Hepatic stellate cell (primary cell): ENCODE results near the gene CTSK.
"Not testable (repeated sequence)": the region's sequence is repeated elsewhere in the genome, so short reads cannot be mapped to it uniquely, and the experiment has no call there.

Experiments
- DNase-seq: peaks from one replicate; pipeline ENCODE4 v3.0.0; 2011; ENCODE audit warnings: low spot score

CTSK gene

DNA sequence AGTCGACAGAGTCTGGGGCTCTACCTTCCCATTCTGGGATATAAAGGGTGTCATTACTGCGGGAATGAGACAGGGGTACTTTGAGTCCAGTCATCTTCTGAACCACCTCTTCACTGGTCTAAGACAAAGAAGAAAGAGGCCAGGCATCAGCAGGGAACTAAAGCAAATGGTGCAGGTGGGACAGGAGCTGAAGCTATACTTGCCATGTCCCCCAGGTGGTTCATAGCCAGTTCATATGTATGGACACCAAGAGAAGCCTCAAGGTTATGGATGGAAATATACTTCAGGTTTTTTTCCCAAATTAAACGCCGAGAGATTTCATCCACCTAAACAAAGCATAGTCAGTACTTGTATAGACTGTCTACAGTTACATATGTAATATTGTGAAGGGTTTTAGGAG, 2.2 kb downstream of the CTSK start:
- no peak for DNase-seq

- DNase-seq = no peak
Observed at GRCh38 chr1:150804671-150805070, 3.4 kb downstream of the CTSK start.

- DNase-seq = no peak
Observed at GRCh38 chr1:150799089-150799488, 9.0 kb downstream of the CTSK start.

- DNase-seq = no peak
Observed at GRCh38 chr1:150798525-150798924, 9.5 kb downstream of the CTSK start.

DNA sequence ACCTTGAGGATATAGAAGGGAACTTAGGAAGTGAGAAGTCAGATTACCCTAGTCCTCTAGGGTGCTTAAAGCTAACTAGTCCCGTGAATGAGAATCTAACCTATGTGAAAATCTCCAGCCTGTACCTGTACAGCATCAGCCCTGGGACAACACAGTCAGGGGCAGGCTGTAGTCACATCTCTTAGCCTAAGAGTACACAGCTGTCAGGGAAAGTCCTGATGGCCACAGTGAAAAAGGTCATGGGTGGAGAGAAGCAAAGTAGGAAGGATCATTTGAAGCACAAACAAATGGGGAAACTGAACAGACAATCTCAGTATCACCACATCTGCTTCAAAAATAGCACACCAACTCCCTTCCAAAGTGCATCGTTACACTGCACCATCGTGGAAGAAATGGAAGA, 11.7 kb downstream of the CTSK start:
- no peak for DNase-seq

DNA sequence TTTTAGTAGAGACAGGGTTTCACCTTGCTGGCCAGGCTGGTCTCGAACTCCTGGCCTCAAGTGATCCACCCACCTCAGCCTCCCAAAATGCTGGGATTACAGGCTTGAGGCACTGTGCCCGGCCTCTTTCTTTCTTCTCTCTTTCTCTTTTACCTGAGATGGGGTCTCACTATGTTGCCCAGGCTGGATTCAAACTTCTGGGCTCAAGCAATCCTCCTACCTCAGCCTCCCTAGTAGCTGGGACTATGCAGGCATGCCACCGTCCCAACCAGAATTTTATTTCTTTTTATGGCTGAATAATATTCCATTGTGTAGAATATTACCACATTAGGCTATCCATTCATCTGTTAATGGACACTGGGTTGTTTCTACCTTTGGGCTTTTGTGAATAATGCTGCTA, 14.3 kb downstream of the CTSK start:
- not testable (repeated sequence) for DNase-seq

- no peak for DNase-seq
Observed at GRCh38 chr1:150793221-150793620, 14.8 kb downstream of the CTSK start.

DNA sequence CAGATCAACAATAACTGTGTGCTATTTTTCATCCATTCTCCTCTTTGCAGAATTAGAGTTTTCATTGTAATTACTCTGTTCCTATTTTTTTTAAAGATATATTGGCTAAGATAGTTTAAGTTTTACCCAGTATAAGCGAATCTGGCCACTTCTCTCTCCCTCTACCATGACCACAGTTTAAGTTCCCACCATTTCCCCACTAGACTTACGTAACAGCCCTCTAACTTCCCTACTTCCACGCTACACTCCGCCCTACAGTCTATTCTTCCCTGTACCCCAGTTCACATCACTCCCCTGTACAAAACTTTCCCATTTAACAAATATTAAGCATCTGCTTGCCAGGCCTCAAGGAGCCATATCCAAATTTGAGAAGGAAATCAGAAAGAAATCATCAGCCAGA, 16.5 kb downstream of the CTSK start:
- DNase-seq = no peak

DNA sequence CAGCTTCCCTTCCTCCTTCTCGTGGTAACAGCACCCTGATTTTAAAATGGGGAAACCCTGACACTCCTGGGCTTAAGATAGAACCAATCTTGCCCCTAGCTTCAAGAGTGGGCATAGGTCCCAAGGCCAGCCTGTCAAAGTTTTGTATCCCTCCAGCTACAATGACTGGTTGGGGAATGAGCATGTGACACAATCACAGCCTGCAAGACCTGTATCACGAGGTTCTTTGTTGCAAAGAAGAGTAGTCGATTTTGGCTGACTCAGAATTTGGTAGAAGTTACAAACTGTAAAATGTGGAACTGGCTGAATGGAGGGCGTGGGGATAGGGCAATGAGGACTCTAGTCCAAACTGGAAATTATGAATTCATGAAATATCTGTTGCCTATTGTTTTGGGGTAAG, 18.7 kb downstream of the CTSK start:
- no peak for DNase-seq

DNA sequence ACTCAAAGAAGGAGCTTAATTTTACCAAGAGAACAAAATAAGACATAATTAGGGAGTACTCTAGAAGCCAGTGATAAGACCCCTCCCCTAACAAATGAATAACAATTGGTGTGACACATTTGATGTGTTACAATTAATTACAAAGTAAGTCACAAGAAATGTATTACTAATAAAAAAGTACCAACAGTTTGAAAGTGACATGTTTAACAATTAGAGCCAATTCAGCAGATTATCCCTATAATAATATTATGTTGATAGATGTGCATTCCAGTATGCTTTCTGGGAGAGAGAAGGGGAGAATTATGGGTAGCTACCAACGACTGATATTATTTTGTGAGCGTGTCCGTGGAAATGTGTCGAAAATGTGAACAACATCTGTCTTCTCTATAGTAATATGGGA, 19.1 kb downstream of the CTSK start:
- DNase-seq = no peak

DNA sequence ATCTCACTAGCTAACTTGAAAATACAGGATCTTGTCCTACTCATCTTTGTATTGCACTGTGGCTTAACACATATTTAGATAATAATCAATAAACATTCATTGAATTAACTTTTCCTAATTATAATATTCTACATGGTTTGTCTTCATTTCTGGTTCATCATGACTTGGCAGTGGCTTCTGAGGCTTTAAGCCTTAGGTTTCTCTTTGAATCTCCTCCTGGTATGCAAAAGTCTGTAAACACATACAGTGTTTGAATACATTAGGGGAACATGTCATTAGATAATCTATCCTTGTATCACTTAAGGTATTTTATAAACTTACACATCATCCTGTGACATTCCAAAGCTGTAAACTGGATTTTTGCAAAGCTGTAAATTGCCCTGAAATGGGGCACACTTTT, 20.6 kb downstream of the CTSK start:
- DNase-seq = no peak

DNA sequence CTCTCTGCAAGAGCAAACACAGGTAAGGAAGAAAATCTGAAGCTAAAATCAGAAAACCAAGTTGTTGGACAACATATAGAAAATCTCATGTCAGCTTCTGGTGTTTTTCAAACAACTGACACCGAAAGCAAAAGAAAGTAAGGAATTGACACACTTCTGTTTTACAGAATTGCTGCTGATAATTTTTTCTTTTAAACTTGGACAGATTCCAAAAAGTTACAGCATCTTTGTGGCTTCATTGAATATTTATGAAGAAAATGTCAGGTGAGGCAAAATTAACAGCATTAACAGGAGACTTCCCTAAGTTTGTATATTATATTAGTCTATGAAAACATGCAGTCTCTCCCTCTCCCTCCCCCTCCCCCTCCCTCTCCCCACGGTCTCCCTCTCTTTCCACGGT, 27.6 kb downstream of the CTSK start:
- DNase-seq = no peak

DNA sequence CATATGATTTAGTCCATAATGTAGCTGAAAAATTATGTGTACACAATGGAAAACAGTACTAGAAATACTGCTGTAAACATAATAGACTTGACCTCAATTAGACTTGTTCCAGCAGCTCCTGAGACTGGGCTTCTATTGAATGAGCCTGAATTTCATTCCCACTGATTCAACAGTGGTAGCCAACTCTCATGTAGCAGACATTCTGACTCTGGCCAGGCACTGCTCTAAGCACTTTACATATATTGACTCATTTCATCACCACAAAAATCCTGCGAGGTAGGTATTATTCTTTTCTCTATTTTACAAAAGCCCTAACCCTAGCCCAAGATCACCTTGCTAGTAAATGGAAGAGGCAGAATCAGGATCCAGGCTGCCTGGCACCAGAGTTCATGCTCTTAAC, 29.7 kb downstream of the CTSK start:
- no peak for DNase-seq

- DNase-seq = no peak
Observed at GRCh38 chr1:150777544-150777943, 30.5 kb downstream of the CTSK start.

DNA sequence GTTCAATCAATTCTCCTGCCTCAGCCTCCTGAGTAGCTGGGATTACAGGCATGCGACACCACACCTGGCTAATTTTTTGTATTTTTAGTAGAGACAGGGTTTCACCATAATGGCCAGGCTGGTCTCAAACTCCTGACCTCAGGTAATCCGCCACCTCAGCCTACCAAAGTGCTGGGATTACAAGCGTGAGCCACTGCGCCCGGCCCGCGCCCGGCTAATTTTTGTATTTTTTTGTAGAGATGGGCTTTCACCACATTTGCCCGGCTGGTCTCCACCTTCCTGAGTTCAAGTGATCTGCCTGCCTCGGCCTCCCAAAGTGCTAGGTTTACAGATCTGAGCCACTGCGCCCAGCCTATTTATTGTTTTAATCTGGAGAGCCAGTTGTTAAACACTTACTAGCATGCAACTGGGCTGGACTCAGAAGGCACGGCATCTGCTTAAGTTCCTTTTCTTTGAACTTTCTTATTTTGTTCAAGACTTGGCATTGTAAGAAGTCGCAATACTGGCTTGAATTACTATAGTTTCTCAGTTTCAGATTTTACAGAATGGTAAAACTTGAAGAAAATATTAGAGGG, 32.0 kb downstream of the CTSK start:
- not testable (repeated sequence) for DNase-seq

DNA sequence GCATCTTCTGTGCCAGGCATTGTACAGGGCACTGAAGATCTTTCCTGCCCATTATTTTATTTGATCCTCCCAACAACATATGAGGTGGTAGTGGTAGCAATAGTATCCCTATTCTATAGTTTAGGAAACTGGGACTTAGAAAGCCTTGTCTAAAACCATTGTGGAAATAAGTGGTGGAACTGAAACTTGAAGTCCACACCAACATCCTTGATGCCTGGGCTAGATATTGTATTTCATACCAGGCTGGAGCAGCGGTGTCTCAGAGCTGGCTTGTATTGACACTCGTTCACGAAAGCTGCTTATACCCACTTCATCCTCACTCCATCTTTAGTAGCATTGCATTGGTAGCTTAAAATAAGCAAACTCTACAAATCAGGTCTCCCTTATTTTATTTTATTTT, 32.8 kb downstream of the CTSK start:
- no peak for DNase-seq

DNA sequence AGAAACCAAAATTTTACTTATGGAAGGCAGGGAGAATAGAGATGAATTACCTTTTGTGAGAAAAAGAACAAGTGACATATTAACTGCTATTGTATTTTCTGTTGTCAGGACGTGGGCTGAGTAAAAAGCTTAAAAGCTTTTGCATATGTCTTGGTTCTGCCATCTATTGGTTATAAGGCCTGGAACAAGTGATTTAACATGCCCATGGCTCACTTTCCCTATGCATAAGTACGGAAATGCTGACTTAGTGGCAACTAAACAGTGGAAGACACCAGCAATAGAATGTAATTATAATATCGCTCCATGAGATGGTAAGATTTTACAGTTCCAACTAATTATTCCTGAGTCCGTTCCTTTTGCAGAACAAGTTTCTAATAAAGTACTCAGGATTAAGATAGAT, 35.7 kb downstream of the CTSK start:
- no peak for DNase-seq

DNA sequence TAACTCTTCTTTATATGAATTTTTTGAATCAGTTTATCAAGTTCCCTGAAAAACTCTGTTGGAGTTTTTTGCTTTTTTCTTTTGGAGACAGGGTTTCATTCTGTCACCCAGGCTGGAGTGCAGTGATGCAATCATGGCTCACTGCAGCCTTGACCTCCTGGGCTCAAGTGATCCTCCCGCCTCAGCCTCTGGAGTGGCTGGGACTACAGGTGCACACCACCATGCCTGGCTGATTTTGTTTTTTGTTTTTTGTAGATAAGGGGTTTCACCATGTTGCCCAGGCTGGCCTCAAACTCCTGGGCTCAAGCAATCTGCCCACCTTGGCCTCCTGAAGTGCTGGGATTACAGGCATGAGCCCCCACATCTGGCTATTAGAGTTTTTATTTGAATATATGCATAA, 40.4 kb downstream of the CTSK start:
- DNase-seq = not testable (repeated sequence)

GRCh38 chr1:150765977-150766301, 42.1 kb downstream of the CTSK start:
- DNase-seq = not testable (repeated sequence)

- no peak for DNase-seq
Observed at GRCh38 chr1:150765296-150765976, 42.6 kb downstream of the CTSK start, which contains the start of gene CTSS. TSS of gene CTSS (minus strand) at chr1:150765778. CDS start at chr1:150764763, 1,015 bp downstream.

DNA sequence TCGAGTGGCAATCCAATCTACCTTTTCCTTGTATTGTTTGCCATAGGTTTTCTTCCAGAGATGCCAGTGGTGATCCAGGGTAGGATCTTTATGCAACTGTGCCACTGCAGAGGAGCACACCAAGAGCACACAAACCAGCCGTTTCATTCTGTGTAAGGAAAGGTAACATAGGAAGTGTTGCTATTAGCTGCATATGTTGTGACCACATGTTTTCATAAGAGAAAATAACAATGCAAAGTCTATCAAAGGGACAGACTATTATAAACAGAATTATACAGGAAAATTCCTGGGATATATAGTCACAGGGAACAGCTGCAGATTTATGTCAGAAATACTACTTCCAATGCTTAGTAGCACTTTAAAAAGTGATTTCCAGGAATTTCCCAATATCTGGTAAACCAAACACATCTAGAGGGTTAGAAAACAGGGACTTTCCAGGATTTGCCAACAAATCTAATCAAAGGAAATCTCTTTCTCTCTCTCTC, 43.4 kb downstream of the CTSK start:
- DNase-seq = peak; percentile 31

GRCh38 chr1:150763018-150763417, 45.0 kb downstream of the CTSK start:
- DNase-seq = no peak

GRCh38 chr1:150762552-150762951, 45.5 kb downstream of the CTSK start:
- no peak for DNase-seq

- DNase-seq = no peak
Observed at GRCh38 chr1:150761801-150762200, 46.3 kb downstream of the CTSK start.
